Measurements from ENCODE around the gene POLE2.

The POLE2 gene

DNA sequence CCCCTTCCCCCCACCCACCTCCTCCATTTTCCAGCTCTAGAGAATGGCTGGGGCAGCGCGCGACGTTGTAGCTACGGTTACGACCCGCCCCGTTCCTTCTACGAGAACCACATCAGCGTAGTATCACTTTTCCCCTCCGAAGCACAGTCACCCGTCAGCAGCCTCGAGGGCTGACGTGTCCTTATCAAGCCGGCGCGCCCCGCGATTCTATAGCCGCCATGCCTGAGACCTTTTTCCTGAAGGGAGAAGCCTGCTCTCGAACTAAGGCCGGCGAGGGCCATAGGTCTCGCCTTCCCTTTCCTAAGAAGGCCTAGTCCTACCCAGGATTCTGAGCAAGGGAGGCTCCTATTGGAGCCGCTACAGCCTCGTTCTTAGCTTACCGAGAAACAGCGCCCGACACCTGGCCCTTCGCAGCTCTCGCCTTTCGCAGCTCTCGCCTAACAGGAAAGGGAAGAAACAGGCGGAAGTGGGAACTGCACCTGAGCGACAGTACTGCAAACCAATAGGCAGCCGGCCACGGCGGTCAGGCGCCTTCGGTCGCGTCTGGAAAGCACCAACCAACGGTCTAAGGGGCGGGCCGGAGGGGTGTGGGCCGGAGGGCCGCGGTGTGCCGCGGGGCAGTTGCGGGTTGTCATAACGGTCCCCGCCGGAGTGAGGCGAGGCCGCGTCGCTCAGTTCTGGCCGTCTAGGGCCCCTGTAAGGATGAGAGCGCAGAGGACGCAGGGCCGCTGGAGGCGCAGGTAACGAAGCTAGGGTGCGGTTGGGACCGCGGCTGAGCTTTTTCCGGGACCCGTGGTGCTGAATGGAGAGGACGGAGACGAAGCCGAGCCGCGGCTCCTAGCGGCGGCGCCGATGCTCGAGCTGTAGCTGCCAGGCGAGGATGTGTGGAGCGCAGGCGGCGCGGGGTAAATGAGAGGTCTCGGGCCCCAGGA is 67.6 kb downstream of the POLE2 start, which contains the start of the genes MGAT2 and RPL36AL (continued):
- no peak for TF ChIP-seq ZNF768 (tag by site-specific recombination; IDR thresholded peaks at IDR 0.05)
- no peak; the same call in 1 of the 2 replicates for TF ChIP-seq ZNF629 (tag by site-specific recombination; IDR thresholded peaks at IDR 0.05)
- no peak for TF ChIP-seq HOXD13 (CRISPR knock-in tag; IDR thresholded peaks at IDR 0.05; ENCODE audit: borderline replicate concordance)
- TF ChIP-seq ZNF514 (tag by site-specific recombination; IDR thresholded peaks at IDR 0.05), result no peak
- TF ChIP-seq, protein P1, sequence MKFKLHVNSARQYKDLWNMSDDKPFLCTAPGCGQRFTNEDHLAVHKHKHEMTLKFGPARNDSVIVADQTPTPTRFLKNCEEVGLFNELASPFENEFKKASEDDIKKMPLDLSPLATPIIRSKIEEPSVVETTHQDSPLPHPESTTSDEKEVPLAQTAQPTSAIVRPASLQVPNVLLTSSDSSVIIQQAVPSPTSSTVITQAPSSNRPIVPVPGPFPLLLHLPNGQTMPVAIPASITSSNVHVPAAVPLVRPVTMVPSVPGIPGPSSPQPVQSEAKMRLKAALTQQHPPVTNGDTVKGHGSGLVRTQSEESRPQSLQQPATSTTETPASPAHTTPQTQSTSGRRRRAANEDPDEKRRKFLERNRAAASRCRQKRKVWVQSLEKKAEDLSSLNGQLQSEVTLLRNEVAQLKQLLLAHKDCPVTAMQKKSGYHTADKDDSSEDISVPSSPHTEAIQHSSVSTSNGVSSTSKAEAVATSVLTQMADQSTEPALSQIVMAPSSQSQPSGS (tag by site-specific recombination; IDR thresholded peaks at IDR 0.05; ENCODE audit: low read depth), result no peak
- TF ChIP-seq ZNF335 (tag by site-specific recombination; conservative IDR thresholded peaks at IDR 0.05), result peak; percentile 87
- TF ChIP-seq ZNF184 (tag by site-specific recombination; IDR thresholded peaks at IDR 0.05), result no peak
- no peak for TF ChIP-seq MEIS1 (CRISPR knock-in tag; IDR thresholded peaks at IDR 0.05; ENCODE audit: borderline replicate concordance)
- TF ChIP-seq ZNF548 (tag by site-specific recombination; IDR thresholded peaks at IDR 0.05), result no peak
- no peak for TF ChIP-seq ZNF560 (tag by site-specific recombination; IDR thresholded peaks at IDR 0.05; ENCODE audit: borderline replicate concordance)
- TF ChIP-seq, protein P2, sequence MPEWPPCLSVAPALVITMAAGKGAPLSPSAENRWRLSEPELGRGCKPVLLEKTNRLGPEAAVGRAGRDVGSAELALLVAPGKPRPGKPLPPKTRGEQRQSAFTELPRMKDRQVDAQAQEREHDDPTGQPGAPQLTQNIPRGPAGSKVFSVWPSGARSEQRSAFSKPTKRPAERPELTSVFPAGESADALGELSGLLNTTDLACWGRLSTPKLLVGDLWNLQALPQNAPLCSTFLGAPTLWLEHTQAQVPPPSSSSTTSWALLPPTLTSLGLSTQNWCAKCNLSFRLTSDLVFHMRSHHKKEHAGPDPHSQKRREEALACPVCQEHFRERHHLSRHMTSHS (tag by site-specific recombination; IDR thresholded peaks at IDR 0.05), result no peak
- no peak for TF ChIP-seq ZNF302 (tag by site-specific recombination; IDR thresholded peaks at IDR 0.05; ENCODE audit: low read depth)
- TF ChIP-seq ZNF76 (tag by site-specific recombination; IDR thresholded peaks at IDR 0.05; ENCODE audit: borderline replicate concordance, low read depth), result peak; percentile 34; the same call in 1 of the 2 replicates
- TF ChIP-seq ZNF175 (tag by site-specific recombination; IDR thresholded peaks at IDR 0.05), result no peak
- TF ChIP-seq ZNF558 (tag by site-specific recombination; IDR thresholded peaks at IDR 0.05), result no peak
- TF ChIP-seq, protein P3, sequence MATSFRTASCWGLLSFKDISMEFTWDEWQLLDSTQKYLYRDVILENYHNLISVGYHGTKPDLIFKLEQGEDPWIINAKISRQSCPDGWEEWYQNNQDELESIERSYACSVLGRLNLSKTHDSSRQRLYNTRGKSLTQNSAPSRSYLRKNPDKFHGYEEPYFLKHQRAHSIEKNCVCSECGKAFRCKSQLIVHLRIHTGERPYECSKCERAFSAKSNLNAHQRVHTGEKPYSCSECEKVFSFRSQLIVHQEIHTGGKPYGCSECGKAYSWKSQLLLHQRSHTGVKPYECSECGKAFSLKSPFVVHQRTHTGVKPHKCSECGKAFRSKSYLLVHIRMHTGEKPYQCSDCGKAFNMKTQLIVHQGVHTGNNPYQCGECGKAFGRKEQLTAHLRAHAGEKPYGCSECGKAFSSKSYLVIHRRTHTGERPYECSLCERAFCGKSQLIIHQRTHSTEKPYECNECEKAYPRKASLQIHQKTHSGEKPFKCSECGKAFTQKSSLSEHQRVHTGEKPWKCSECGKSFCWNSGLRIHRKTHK (tag by site-specific recombination; IDR thresholded peaks at IDR 0.05), result no peak
- peak; percentile 97 for TF ChIP-seq ZBTB1 (tag by site-specific recombination; IDR thresholded peaks at IDR 0.05)
- TF ChIP-seq, protein P4, sequence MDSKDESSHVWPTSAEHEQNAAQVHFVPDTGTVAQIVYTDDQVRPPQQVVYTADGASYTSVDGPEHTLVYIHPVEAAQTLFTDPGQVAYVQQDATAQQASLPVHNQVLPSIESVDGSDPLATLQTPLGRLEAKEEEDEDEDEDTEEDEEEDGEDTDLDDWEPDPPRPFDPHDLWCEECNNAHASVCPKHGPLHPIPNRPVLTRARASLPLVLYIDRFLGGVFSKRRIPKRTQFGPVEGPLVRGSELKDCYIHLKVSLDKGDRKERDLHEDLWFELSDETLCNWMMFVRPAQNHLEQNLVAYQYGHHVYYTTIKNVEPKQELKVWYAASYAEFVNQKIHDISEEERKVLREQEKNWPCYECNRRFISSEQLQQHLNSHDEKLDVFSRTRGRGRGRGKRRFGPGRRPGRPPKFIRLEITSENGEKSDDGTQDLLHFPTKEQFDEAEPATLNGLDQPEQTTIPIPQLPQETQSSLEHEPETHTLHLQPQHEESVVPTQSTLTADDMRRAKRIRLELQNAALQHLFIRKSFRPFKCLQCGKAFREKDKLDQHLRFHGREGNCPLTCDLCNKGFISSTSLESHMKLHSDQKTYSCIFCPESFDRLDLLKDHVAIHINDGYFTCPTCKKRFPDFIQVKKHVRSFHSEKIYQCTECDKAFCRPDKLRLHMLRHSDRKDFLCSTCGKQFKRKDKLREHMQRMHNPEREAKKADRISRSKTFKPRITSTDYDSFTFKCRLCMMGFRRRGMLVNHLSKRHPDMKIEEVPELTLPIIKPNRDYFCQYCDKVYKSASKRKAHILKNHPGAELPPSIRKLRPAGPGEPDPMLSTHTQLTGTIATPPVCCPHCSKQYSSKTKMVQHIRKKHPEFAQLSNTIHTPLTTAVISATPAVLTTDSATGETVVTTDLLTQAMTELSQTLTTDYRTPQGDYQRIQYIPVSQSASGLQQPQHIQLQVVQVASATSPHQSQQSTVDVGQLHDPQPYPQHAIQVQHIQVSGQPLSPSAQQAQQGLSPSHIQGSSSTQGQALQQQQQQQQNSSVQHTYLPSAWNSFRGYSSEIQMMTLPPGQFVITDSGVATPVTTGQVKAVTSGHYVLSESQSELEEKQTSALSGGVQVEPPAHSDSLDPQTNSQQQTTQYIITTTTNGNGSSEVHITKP (tag by site-specific recombination; IDR thresholded peaks at IDR 0.05), result no peak
- peak; percentile 59; the same call in 1 of the 2 replicates for TF ChIP-seq KLF16 (tag by site-specific recombination; IDR thresholded peaks at IDR 0.05)
- no peak for TF ChIP-seq ZNF530 (tag by site-specific recombination; IDR thresholded peaks at IDR 0.05; ENCODE audit: low read depth)
- no peak for TF ChIP-seq ZNF112 (tag by site-specific recombination; IDR thresholded peaks at IDR 0.05)
- TF ChIP-seq ZNF248 (tag by site-specific recombination; IDR thresholded peaks at IDR 0.05), result no peak

Measured in HEK293 (cell line).